HepG2 (cell line): ENCODE data around the gene THSD4. TPM values are rescaled to one million over a fixed set of nuclear protein-coding genes. Genes with fewer than 3 reads are reported as not detected.

Source experiments
- ATAC-seq: fragments of 200-7000 bp; cut with Tn5 transposase; 3 replicates; pipeline ENCODE4 v1.9.1; 2020; ENCODE audit warnings: mild to moderate bottlenecking, moderate library complexity
- BruUV-seq: library from RNA; stranded (reverse); fragments of 400-500 nt; replicated peaks from 2 replicates; lab custom pipeline; 2021; lab: Mats Ljungman, UMichigan
- CTCF ChIA-PET: fragments of 300-600 bp; formaldehyde crosslinking; extraction: SDS; loops from one replicate; lab custom pipeline; 2021; ENCODE audit warnings: low total read pairs, inconsistent platforms, low intra/inter-chr PET ratio; lab: Yijun Ruan, JAX
- POLR2A ChIA-PET: fragments of 350-600 bp; sonication (Branson Sonifier 250); formaldehyde crosslinking; loops from one replicate; lab custom pipeline; 2020; ENCODE audit warnings: antibody characterized with exemption, inconsistent platforms; lab: Yijun Ruan, JAX
- DNase-seq: peaks from one replicate; pipeline ENCODE4 v3.0.0-alpha.2; 2015; ENCODE audit warnings: low spot score
- FAIRE-seq: peaks from 3 replicates; lab custom pipeline; 2011; peaks lifted over from hg19 to GRCh38; lab: Jason Lieb, UNC
- H2AFZ ChIP-seq: one replicate; pipeline ENCODE4 v1.6.1; 2011; ENCODE audit warnings: low read length, inconsistent platforms
- H3K27ac ChIP-seq: fragments of 300-600 bp; 3 replicates; pipeline ENCODE4 v1.8.0; 2011; ENCODE audit warnings: mixed run types, mild to moderate bottlenecking, mixed read lengths, low read length, inconsistent platforms; ENCODE audit not compliant: insufficient read depth; ENCODE audit errors: extremely low read length
- H3K27me3 ChIP-seq, 2 experiments: fragments of 200-600 bp in 1 of 2; 2 replicates in 1 of 2; 3 replicates in 1 of 2; pipeline versions ENCODE4 v1.6.0 to v1.8.0; 2011; ENCODE audit warnings: low read length in 2 of 2, mild to moderate bottlenecking in 2 of 2, moderate library complexity in 2 of 2, inconsistent platforms in 1 of 2; ENCODE audit not compliant: insufficient read depth in 2 of 2, control insufficient read depth in 1 of 2
- H3K36me3 ChIP-seq, 2 experiments: fragments of 200-600 bp in 1 of 2; replicated peaks in 1 of 2; 2 replicates in 1 of 2; 3 replicates in 1 of 2; pipeline versions ENCODE4 v1.5.1 to v1.8.0; 2011; ENCODE audit warnings: low read length in 2 of 2, inconsistent platforms in 1 of 2; ENCODE audit not compliant: insufficient read depth in 2 of 2, control insufficient read depth in 1 of 2
- H3K4me1 ChIP-seq: 2 replicates; pipeline ENCODE4 v1.5.1; 2012; ENCODE audit warnings: low read length, inconsistent platforms; ENCODE audit not compliant: insufficient read depth
- H3K4me2 ChIP-seq: 2 replicates; pipeline ENCODE4 v1.6.0; 2011; ENCODE audit warnings: low read depth, low read length, inconsistent platforms
- H3K4me3 ChIP-seq, 3 experiments: fragments of 200-600 bp in 1 of 3; sonication (generic), shearing (Covaris generic) in 1 of 3; replicated peaks in 1 of 3; 2 replicates each; pipeline ENCODE4 v1.5.1; 2011 to 2016; ENCODE audit warnings: low read length in 3 of 3, inconsistent platforms in 2 of 3, low read depth in 2 of 3, mild to moderate bottlenecking in 2 of 3, control low read depth in 1 of 3, mixed read lengths in 1 of 3; ENCODE audit not compliant: insufficient read depth in 1 of 3
- H3K79me2 ChIP-seq: one replicate; pipeline ENCODE4 v1.6.1; 2011; ENCODE audit warnings: low read length, inconsistent platforms; ENCODE audit not compliant: insufficient read depth
- H3K9ac ChIP-seq: 2 replicates; pipeline ENCODE4 v1.6.0; 2011; ENCODE audit warnings: mild to moderate bottlenecking, low read depth, low read length, inconsistent platforms; ENCODE audit not compliant: insufficient read depth
- H3K9me3 ChIP-seq: 2 replicates; pipeline ENCODE4 v1.5.1; 2012; ENCODE audit warnings: mild to moderate bottlenecking, low read length
- H4K20me1 ChIP-seq: 2 replicates; pipeline ENCODE4 v1.6.0; 2011; ENCODE audit warnings: inconsistent platforms, mild to moderate bottlenecking, low read length, moderate library complexity; ENCODE audit not compliant: insufficient read depth
- KDM5A ChIP-seq: fragments of 200-600 bp; sonication (generic); IDR thresholded peaks from 2 replicates; pipeline ENCODE4 v1.7.0; 2018; ENCODE audit warnings: antibody characterized with exemption, mild to moderate bottlenecking, low read length, borderline replicate concordance
- MTA1 ChIP-seq: sonication (generic); formaldehyde crosslinking; IDR thresholded peaks from 2 replicates; pipeline ENCODE4 v1.4.0; 2020; ENCODE audit warnings: missing genetic modification reagents, mild to moderate bottlenecking, borderline replicate concordance
- PCBP1 ChIP-seq: fragments of 200-400 bp; formaldehyde crosslinking; IDR thresholded peaks from 2 replicates; pipeline ENCODE4 v1.6.1; 2017; ENCODE audit warnings: mild to moderate bottlenecking, low read depth, low read length, borderline replicate concordance
- POLR2G ChIP-seq: fragments of 200-400 bp; formaldehyde crosslinking; IDR thresholded peaks from 2 replicates; pipeline ENCODE4 v1.6.1; 2018; ENCODE audit warnings: mild to moderate bottlenecking, low read depth, low read length, moderate library complexity
- ZKSCAN8 ChIP-seq: IDR thresholded peaks from 2 replicates; pipeline ENCODE4 v1.6.1; 2016; ENCODE audit warnings: borderline replicate concordance, missing genetic modification reagents, missing compliant biosample characterization
- ZNF546 ChIP-seq: sonication (generic); formaldehyde crosslinking; conservative IDR thresholded peaks from 2 replicates; pipeline ENCODE4 v1.8.1; 2023; ENCODE audit warnings: mild to moderate bottlenecking, missing genetic modification reagents
- WGBS: methylation state at CpG from one replicate; pipeline ENCODE4 v1.1.6; 2017; ENCODE audit warnings: low lambda C conversion rate; 5-methylcytosine and 5-hydroxymethylcytosine counted together
- in situ Hi-C: cut with HindIII; loops from 2 replicates; pipeline ENCODE4 v1.10.0; 2017; ENCODE audit warnings: low pct_unique_long_range_greater_than_20kb; ENCODE audit not compliant: extremely low pct_ligation_motif_present
- intact Hi-C: fragments of 100-400 bp; cut with micrococcal nuclease; formaldehyde crosslinking; loops from one replicate; pipeline ENCODE4 v1.10.0; 2022; ENCODE audit not compliant: unreplicated experiment
- polyA plus RNA-seq, 8 experiments: library from polyadenylated mRNA; depleted of rRNA in 3 of 8; stranded (reverse) in 7 of 8; unstranded in 1 of 8; fragments of >200 nt; fragmentation: Illumina TruSeq in 4 of 8; extraction: Trizol in 4 of 8; gene quantifications; 2 replicates each; pipeline versions ENCODE4 v1.2.1 to v1.2.3, GENCODE V29; 2011 to 2016; ENCODE audit warnings: low read depth in 4 of 8, missing spikeins in 1 of 8, mixed read lengths in 1 of 8; ENCODE audit not compliant: insufficient read depth in 1 of 8
- total RNA-seq, 5 experiments: library from RNA; depleted of rRNA; stranded (reverse); fragments of >200 nt; fragmentation: Illumina TruSeq; extraction: Trizol; gene quantifications; 2 replicates each; pipeline ENCODE4 v1.2.3, GENCODE V29; 2016; ENCODE audit warnings: low read depth in 1 of 5
- TF ChIP-seq, protein P1 (sequence below): IDR thresholded peaks from 2 replicates; pipeline ENCODE4 v1.6.1; 2016; ENCODE audit warnings: missing compliant biosample characterization, missing genetic modification reagents, borderline replicate concordance

THSD4 gene
- total and polyA plus RNA-seq, 2 of the 13 experiments (the other 11 are each of a cell fraction or from before 2014, with no cell fraction given): 0.07 to 0.21 TPM

DNA sequence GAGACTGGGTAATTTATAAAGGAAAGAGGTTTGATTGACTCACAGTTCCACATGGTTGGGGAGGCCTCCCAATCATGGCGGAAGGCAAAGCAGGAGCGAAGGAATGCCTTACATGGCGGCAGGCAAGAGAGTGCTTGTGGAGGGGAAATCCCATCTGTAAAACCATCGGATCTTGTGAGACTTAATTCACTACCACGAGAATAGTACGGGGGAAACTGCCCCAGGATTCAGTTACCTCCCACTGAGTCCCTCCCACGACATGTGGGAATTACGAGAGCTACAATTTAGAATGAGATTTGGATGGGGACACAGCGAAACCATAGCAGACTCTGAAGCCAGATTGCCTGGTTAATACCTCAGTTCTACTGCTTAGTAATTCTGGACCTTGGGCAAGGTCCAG, 67.8 kb downstream of the THSD4 start:
- H3K27ac ChIP-seq: no peak overlapping the region
- no peaks in the 10 kb centered on the region for H4K20me1 ChIP-seq
- WGBS: 37% methylated on average over 9 of the region's 9 CpGs
- H3K4me2 ChIP-seq: no peak overlapping the region
- TF ChIP-seq, protein P1, sequence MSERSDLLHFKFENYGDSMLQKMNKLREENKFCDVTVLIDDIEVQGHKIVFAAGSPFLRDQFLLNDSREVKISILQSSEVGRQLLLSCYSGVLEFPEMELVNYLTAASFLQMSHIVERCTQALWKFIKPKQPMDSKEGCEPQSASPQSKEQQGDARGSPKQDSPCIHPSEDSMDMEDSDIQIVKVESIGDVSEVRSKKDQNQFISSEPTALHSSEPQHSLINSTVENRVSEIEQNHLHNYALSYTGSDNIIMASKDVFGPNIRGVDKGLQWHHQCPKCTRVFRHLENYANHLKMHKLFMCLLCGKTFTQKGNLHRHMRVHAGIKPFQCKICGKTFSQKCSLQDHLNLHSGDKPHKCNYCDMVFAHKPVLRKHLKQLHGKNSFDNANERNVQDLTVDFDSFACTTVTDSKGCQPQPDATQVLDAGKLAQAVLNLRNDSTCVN (CRISPR knock-in tag): no peak
- TF ChIP-seq MTA1 (CRISPR knock-in tag): no peak
- TF ChIP-seq, all 625 proteins: peak for 0
- no TSS peak for BruUV-seq
- intact Hi-C loops (no loop called here), in situ Hi-C loops (no loop called here)
- FAIRE-seq (no peak), DNase-seq (no peak), ATAC-seq (no peak)
- Histone ChIP-seq H3K4me1 (no peaks in the 10 kb centered on the region), H3K4me3 (no peak overlapping the region), H3K27me3 (no peaks in the 10 kb centered on the region; a peak in 1 of 5 replicates), H2AFZ (no peak overlapping the region), H3K79me2 (no peaks in the 10 kb centered on the region), H3K36me3 (no peaks in the 10 kb centered on the region), H3K9me3 (no peaks in the 10 kb centered on the region), H3K9ac (no peak overlapping the region)
- ChIA-PET CTCF (no interaction called here), POLR2A (no interaction called here)

DNA sequence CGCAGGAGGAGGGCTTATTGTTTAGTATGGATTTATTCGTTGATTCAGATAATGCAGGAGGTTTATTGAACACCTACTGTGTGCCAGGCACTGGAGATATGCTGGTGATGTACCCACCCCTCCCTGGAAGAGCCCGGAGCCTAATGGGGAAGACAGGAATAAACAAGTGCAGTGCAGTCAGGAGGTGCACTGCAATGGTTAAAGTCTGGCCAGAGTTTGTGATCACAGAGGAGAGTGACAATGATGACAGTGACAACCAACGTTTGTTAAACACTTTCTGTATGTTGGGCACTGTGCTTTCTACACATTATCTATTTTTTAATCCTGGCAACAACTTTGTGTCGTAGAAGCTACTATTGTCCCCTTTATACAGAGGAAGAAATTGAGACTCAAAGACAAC, 70.4 kb downstream of the THSD4 start:
- BruUV-seq: no TSS peak
- in situ Hi-C loops (no loop called here), intact Hi-C loops (no loop called here)
- Histone ChIP-seq H3K27me3 (no peaks in the 10 kb centered on the region; a peak in 2 of 5 replicates), H3K4me1 (no peaks in the 10 kb centered on the region), H3K4me2 (no peak overlapping the region), H3K79me2 (no peaks in the 10 kb centered on the region), H3K27ac (no peak overlapping the region), H3K4me3 (no peak overlapping the region), H4K20me1 (no peaks in the 10 kb centered on the region), H3K36me3 (no peaks in the 10 kb centered on the region), H2AFZ (no peak overlapping the region), H3K9me3 (no peaks in the 10 kb centered on the region), H3K9ac (no peak overlapping the region)
- ChIA-PET CTCF (no interaction called here), POLR2A (no interaction called here)
- WGBS: 19% methylated on average over 5 of the region's 5 CpGs
- FAIRE-seq: no peak
- DNase-seq: no peak
- no peak for ATAC-seq
- TF ChIP-seq KDM5A (no peak), ZKSCAN8 (CRISPR knock-in tag) (no peak), POLR2G (no peak), ZNF546 (CRISPR knock-in tag) (no peak), PCBP1 (no peak)
